Activated T-helper 1 cell treated with anti-CD3 and anti-CD28 coated beads, Interleukin-2, amount 50 U/mL, for 16 hours (primary cell): ENCODE results near the gene CACNA1S.

Source experiments
- DNase-seq, 2 donors: peaks; one replicate each; pipeline ENCODE4 v3.0.0-alpha.2; 2020; ENCODE audit warnings: low read depth in 1 of 2, low spot score in 1 of 2

CACNA1S gene

GRCh38 chr1:201063145-201063544, 49.1 kb downstream of the CACNA1S start:
- no peak for DNase-seq

- no peak for DNase-seq
These were observed 49.6 kb downstream of the CACNA1S start for GRCh38 chr1:201062511-201063091.

GRCh38 chr1:201061886-201062285, 50.3 kb downstream of the CACNA1S start:
- no peak for DNase-seq

- DNase-seq = no peak
These were observed 51.2 kb downstream of the CACNA1S start for GRCh38 chr1:201061049-201061448.

GRCh38 chr1:201060586-201060985, 51.6 kb downstream of the CACNA1S start:
- DNase-seq = no peak

GRCh38 chr1:201059871-201060555, 52.2 kb downstream of the CACNA1S start:
- no peak for DNase-seq

GRCh38 chr1:201059401-201059800, 52.8 kb downstream of the CACNA1S start:
- no peak for DNase-seq

GRCh38 chr1:201054091-201054543, 58.1 kb downstream of the CACNA1S start:
- DNase-seq = no peak

GRCh38 chr1:201053155-201053860, 58.9 kb downstream of the CACNA1S start:
- DNase-seq = no peak

GRCh38 chr1:201051399-201051798, 60.8 kb downstream of the CACNA1S start:
- DNase-seq = no peak

GRCh38 chr1:201050515-201051277, 61.5 kb downstream of the CACNA1S start:
- no peak for DNase-seq

- no peak for DNase-seq
These were observed 62.9 kb downstream of the CACNA1S start for GRCh38 chr1:201049248-201049831.

- DNase-seq = no peak
These were observed 63.7 kb downstream of the CACNA1S start for GRCh38 chr1:201048521-201048920.

- no peak for DNase-seq
These were observed 68.1 kb downstream of the CACNA1S start for GRCh38 chr1:201044119-201044518.

- DNase-seq = peak; percentile 29 to 43
These were observed 69.3 kb downstream of the CACNA1S start for GRCh38 chr1:201042779-201043461.

GRCh38 chr1:201041011-201041410, 71.2 kb downstream of the CACNA1S start:
- DNase-seq = no peak

- DNase-seq = no peak
These were observed 72.3 kb downstream of the CACNA1S start for GRCh38 chr1:201039876-201040275.

- no peak for DNase-seq
These were observed 72.8 kb downstream of the CACNA1S start for GRCh38 chr1:201039418-201039817.

- DNase-seq = no peak
These were observed 73.9 kb downstream of the CACNA1S start for GRCh38 chr1:201038186-201038876.
